Sigmoid colon (tissue), 7 donors: Measurements from ENCODE around the gene THBS4. TPM values are rescaled to one million over a fixed set of nuclear protein-coding genes. Genes with fewer than 3 reads are reported as not detected.

Experiments used
- DNase-seq: peaks from one replicate; pipeline ENCODE4 v3.0.0-alpha.2; 2019
- H3K27ac ChIP-seq, 4 donors: fragments of 200-600 bp; sonication (generic); one replicate each; pipeline ENCODE4 v1.5.1; 2016 to 2019; ENCODE audit warnings: mild to moderate bottlenecking in 1 of 4
- H3K27me3 ChIP-seq, 3 donors: fragments of 200-600 bp; sonication (generic); one replicate each; pipeline ENCODE4 v1.5.1; 2019; ENCODE audit warnings: mild to moderate bottlenecking in 1 of 3
- H3K36me3 ChIP-seq, 4 donors: fragments of 200-600 bp; sonication (generic); one replicate each; pipeline ENCODE4 v1.5.1; 2016 to 2019
- H3K4me1 ChIP-seq, 4 donors: fragments of 200-600 bp; sonication (generic); one replicate each; pipeline ENCODE4 v1.5.1; 2017 to 2019
- H3K4me3 ChIP-seq, 4 donors: fragments of 200-600 bp; sonication (generic); one replicate each; pipeline ENCODE4 v1.5.1; 2017 to 2019; ENCODE audit warnings: mild to moderate bottlenecking in 2 of 4, moderate library complexity in 1 of 4
- H3K9me3 ChIP-seq, 4 donors: fragments of 200-600 bp in 3 of 4; sonication (generic) in 3 of 4; one replicate each; pipeline versions ENCODE4 v1.5.1 to v1.6.1; 2013 to 2019
- CTCF ChIP-seq, 4 experiments: fragments of 450-650 bp in 3 of 4; fragments of 200-600 bp in 1 of 4; IDR thresholded peaks; one replicate each; pipeline ENCODE4 v1.5.1; 2016 to 2019; ENCODE audit warnings: antibody characterized with exemption in 4 of 4, mild to moderate bottlenecking in 3 of 4, moderate library complexity in 2 of 4
- EP300 ChIP-seq, 4 donors: sonication (generic); formaldehyde crosslinking; IDR thresholded peaks; one replicate each; pipeline ENCODE4 v1.6.1; 2017; ENCODE audit warnings: antibody characterized with exemption in 4 of 4
- POLR2A ChIP-seq, 2 donors: fragments of 450-650 bp; IDR thresholded peaks; one replicate each; pipeline ENCODE4 v1.6.1; 2016; ENCODE audit warnings: antibody characterized with exemption in 2 of 2, mild to moderate bottlenecking in 2 of 2, moderate library complexity in 2 of 2
- POLR2AphosphoS5 ChIP-seq, 4 donors: sonication (generic); formaldehyde crosslinking; IDR thresholded peaks; one replicate each; pipeline ENCODE4 v1.6.1; 2017; ENCODE audit warnings: antibody characterized with exemption in 4 of 4
- WGBS, 2 donors: extraction: QIAGEN DNeasy Blood & Tissue Kit; methylation state at CpG; one replicate each; pipeline ENCODE4 v1.1.7; 2013; 5-methylcytosine and 5-hydroxymethylcytosine counted together
- intact Hi-C: fragments of 100-400 bp; cut with DNase I; formaldehyde crosslinking; loops from one replicate; pipeline ENCODE4 v1.15.1; 2023
- polyA plus RNA-seq, 3 donors: library from polyadenylated mRNA; stranded (reverse); fragments of 200-250 nt; gene quantifications; one replicate each; pipeline ENCODE4 v1.2.3, GENCODE V29; 2013
- total RNA-seq, 4 donors: library from RNA; depleted of rRNA; stranded (reverse); fragments of >200 nt; gene quantifications; one replicate each; pipeline ENCODE4 v1.1.0, GENCODE V29; 2016
- donor health status: healthy with polysubstance abuse.
- donor health status: Bipolar disorder and iron deficiency.
- donor health status: healthy.

THBS4 gene
- total and polyA plus RNA-seq, 7 donors, result 3.8 to 585 (median 62.1) TPM; not detected in 1

GRCh38 chr5:80076131-80077050 lies 41.2 kb downstream of the THBS4 start:
- no peak for DNase-seq
- Histone ChIP-seq H3K4me3 (no peak overlapping the region), H3K9me3 (no peaks in the 10 kb centered on the region), H3K36me3 (no peaks in the 10 kb centered on the region), H3K4me1 (no peaks in the 10 kb centered on the region), H3K27ac (no peak overlapping the region), H3K27me3 (no peaks in the 10 kb centered on the region)
- TF ChIP-seq CTCF (IDR thresholded peaks at IDR 0.05), result no peak
- WGBS, 2 donors, result 94 to 95% methylated on average over 10 of the region's 10 CpGs
- intact Hi-C loops, result no loop called here

DNA sequence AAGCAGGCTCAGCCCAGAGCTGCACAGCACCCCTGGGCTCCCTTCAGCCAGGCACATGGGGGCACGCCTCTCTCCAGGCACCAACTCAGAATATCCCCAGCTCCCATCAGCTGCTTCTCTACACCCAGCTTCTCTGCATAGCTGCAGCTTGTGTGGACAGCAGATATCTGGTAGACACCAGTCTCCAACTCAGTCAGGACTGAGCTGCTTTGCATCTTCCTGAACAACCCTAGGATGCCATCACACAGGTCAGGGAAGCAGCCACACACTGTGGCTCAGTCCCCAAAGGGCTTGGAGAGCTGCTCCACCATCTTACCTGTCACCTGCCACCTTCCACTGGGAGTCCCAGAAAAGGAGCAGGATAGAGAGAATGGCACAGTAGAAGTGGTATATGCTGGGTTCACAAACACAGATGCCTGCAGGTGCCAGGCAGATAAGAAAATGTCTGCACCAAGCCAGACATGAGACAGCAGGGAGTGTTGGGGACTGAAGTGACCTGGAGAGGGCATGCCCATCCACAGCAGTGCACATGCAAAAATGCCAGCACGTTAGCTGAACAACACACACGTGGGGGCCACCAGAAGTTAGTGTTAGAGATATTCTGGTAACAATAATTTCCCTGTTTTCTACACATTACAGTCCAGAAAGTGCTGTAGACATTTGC lies 42.0 kb downstream of the THBS4 start:
- H3K9me3 ChIP-seq, result no peaks in the 10 kb centered on the region
- no peak for DNase-seq
- no peak overlapping the region for H3K27ac ChIP-seq
- WGBS, 2 donors, result 84 to 87% methylated on average over 3 of the region's 3 CpGs
- no peaks in the 10 kb centered on the region for H3K36me3 ChIP-seq
- no peak overlapping the region for H3K4me3 ChIP-seq
- no peak for TF ChIP-seq POLR2A (IDR thresholded peaks at IDR 0.05)
- no peak for TF ChIP-seq EP300 (IDR thresholded peaks at IDR 0.05)
- no peak for TF ChIP-seq CTCF (IDR thresholded peaks at IDR 0.05)
- TF ChIP-seq POLR2AphosphoS5 (IDR thresholded peaks at IDR 0.05), result no peak
- no peaks in the 10 kb centered on the region for H3K27me3 ChIP-seq
- intact Hi-C loops, result no loop called here
- H3K4me1 ChIP-seq, result peaks cover 0 to 2% (median under 1%) of the 10 kb centered on the region in 4 donors

GRCh38 chr5:80078921-80079320 lies 43.8 kb downstream of the THBS4 start:
- intact Hi-C loops, result no loop called here
- Histone ChIP-seq H3K27ac (no peak overlapping the region), H3K4me3 (no peak overlapping the region), H3K36me3 (no peaks in the 10 kb centered on the region), H3K27me3 (no peaks in the 10 kb centered on the region), H3K4me1 (peaks cover 0 to 14% (median 7%) of the 10 kb centered on the region in 4 donors), H3K9me3 (no peaks in the 10 kb centered on the region)
- no peak for DNase-seq
- TF ChIP-seq POLR2A (IDR thresholded peaks at IDR 0.05) (no peak), POLR2AphosphoS5 (IDR thresholded peaks at IDR 0.05) (no peak), CTCF (IDR thresholded peaks at IDR 0.05) (no peak), EP300 (IDR thresholded peaks at IDR 0.05) (no peak)
- WGBS, 2 donors, result 92 to 94% methylated on average over 4 of the region's 4 CpGs

- Histone ChIP-seq H3K27ac (peak overlapping the region in 3 of 4 donors; percentile 72 to 76 (median 75)), H3K27me3 (no peaks in the 10 kb centered on the region), H3K4me3 (peak overlapping the region in 2 of 4 donors; percentile 32 to 39), H3K4me1 (peaks cover 0 to 14% (median 7%) of the 10 kb centered on the region in 4 donors), H3K9me3 (no peaks in the 10 kb centered on the region), H3K36me3 (no peaks in the 10 kb centered on the region)
- no peak for DNase-seq
- 95 to 96% methylated on average over 15 of the region's 15 CpGs for WGBS, 2 donors
- TF ChIP-seq POLR2A (IDR thresholded peaks at IDR 0.05) (no peak), EP300 (IDR thresholded peaks at IDR 0.05) (no peak), POLR2AphosphoS5 (IDR thresholded peaks at IDR 0.05) (no peak)
- intact Hi-C loops, result loop anchor here (2.0 to 5.0 kb wide), 3 partner anchors 90 to 1060 kb away; partner anchors contain the start of gene MTX3
Measured at GRCh38 chr5:80082281-80082680, 47.1 kb downstream of the THBS4 start.

DNA sequence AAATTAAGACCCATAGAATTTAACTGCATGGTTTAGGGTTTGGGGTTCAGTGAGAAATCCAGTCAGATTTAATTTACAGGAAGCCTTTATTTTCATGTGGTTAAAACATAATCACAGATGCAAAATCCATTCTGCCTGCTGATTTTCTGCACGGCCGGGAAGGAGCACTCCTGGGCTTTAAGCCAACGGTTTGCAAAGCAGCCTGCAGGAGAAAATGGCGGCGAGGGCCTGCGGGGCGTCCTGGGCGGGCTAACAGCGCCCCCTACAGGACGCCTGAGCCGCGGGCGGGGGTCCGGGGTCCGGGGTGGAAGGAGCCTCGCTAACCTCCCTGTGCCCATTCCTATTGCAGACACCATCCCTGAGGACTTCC lies 47.6 kb downstream of the THBS4 start:
- WGBS, 2 donors, result 10 to 21% methylated on average over 16 of the region's 16 CpGs
- Histone ChIP-seq H3K36me3 (no peaks in the 10 kb centered on the region), H3K27ac (peak overlapping the region; percentile 62 to 76 (median 74)), H3K4me1 (peaks cover 0 to 14% (median 7%) of the 10 kb centered on the region in 4 donors), H3K27me3 (no peaks in the 10 kb centered on the region), H3K9me3 (no peaks in the 10 kb centered on the region), H3K4me3 (peak overlapping the region; percentile 2 to 39 (median 32))
- peak; percentile 57 to 91 (median 68) for TF ChIP-seq CTCF (IDR thresholded peaks at IDR 0.05)
- no peak for TF ChIP-seq POLR2A (IDR thresholded peaks at IDR 0.05)
- intact Hi-C loops, result loop anchor here (2.0 to 5.0 kb wide), 3 partner anchors 90 to 1060 kb away; partner anchors contain the start of gene MTX3
- peak; percentile 87 for DNase-seq
